IMR-90 (cell line): ENCODE results near the gene COL4A1.

Experiments used
- CEBPB ChIP-seq: IDR thresholded peaks from 2 replicates; pipeline ENCODE4 v1.6.1; 2012; ENCODE audit warnings: low read depth, low read length, improper control_type of control experiment
- MAFK ChIP-seq: IDR thresholded peaks from 2 replicates; pipeline ENCODE4 v1.6.1; 2012; ENCODE audit warnings: low read depth, low read length, improper control_type of control experiment
- MXI1 ChIP-seq: IDR thresholded peaks from 2 replicates; pipeline ENCODE4 v1.6.1; 2012; ENCODE audit warnings: low read depth, mild to moderate bottlenecking, low read length, moderate library complexity, borderline replicate concordance
- POLR2A ChIP-seq: IDR thresholded peaks from 2 replicates; pipeline ENCODE4 v1.6.1; 2012; ENCODE audit warnings: mild to moderate bottlenecking, low read depth, low read length
- RAD21 ChIP-seq: IDR thresholded peaks from 2 replicates; pipeline ENCODE4 v1.6.1; 2012; ENCODE audit warnings: low read length, improper control_type of control experiment
- SMC3 ChIP-seq: fragments of 150-350 bp; IDR thresholded peaks from 2 replicates; pipeline ENCODE4 v1.6.1; 2016; ENCODE audit warnings: low read depth, mild to moderate bottlenecking, antibody characterized with exemption, low read length, moderate library complexity
- TF ChIP-seq, protein P1 (sequence below): conservative IDR thresholded peaks from 2 replicates; pipeline ENCODE4 v1.5.1; 2012; ENCODE audit warnings: mild to moderate bottlenecking, low read depth, low read length, improper control_type of control experiment
- TF ChIP-seq, protein P2 (sequence below): fragments of 150-350 bp; IDR thresholded peaks from 2 replicates; pipeline ENCODE4 v1.6.1; 2017; ENCODE audit warnings: mild to moderate bottlenecking, antibody characterized with exemption, low read length, low read depth

DNA sequence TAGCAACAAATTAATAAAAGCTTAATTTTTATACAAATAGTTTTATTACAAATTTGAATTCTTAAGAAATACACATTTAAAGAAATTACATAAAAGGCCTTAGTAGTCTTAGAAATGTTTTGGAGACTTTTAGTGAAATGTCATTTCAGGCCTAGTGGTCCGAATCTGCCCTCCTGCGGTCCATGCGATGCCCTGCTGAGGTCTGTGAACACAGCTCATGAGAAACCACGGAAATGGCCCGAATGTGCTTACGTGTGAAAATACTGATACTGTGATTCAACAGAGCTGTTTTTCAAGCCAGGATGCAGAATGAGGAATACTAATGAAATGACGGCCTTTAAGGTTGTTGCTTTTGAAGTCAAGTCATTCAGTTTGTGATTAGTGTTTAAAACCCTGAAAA is 157.9 kb downstream of the COL4A1 start:
- TF ChIP-seq, protein P1, sequence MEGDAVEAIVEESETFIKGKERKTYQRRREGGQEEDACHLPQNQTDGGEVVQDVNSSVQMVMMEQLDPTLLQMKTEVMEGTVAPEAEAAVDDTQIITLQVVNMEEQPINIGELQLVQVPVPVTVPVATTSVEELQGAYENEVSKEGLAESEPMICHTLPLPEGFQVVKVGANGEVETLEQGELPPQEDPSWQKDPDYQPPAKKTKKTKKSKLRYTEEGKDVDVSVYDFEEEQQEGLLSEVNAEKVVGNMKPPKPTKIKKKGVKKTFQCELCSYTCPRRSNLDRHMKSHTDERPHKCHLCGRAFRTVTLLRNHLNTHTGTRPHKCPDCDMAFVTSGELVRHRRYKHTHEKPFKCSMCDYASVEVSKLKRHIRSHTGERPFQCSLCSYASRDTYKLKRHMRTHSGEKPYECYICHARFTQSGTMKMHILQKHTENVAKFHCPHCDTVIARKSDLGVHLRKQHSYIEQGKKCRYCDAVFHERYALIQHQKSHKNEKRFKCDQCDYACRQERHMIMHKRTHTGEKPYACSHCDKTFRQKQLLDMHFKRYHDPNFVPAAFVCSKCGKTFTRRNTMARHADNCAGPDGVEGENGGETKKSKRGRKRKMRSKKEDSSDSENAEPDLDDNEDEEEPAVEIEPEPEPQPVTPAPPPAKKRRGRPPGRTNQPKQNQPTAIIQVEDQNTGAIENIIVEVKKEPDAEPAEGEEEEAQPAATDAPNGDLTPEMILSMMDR, result no peak
- TF ChIP-seq RAD21, result no peak
- TF ChIP-seq POLR2A, result no peak
- TF ChIP-seq, protein P2, sequence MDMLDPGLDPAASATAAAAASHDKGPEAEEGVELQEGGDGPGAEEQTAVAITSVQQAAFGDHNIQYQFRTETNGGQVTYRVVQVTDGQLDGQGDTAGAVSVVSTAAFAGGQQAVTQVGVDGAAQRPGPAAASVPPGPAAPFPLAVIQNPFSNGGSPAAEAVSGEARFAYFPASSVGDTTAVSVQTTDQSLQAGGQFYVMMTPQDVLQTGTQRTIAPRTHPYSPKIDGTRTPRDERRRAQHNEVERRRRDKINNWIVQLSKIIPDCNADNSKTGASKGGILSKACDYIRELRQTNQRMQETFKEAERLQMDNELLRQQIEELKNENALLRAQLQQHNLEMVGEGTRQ, result no peak
- TF ChIP-seq SMC3, result no peak
- no peak for TF ChIP-seq MXI1
- no peak for TF ChIP-seq MAFK
- no peak for TF ChIP-seq CEBPB
